HCT116 (cell line): ENCODE results near the gene GPC5. TPM values are rescaled to one million over a fixed set of nuclear protein-coding genes. Genes with fewer than 3 reads are reported as not detected.

Source experiments
- ATAC-seq: fragments of 200-7000 bp; cut with Tn5 transposase; 2 replicates; pipeline ENCODE4 v1.9.1; 2020; ENCODE audit warnings: mild to moderate bottlenecking, moderate library complexity
- BruUV-seq: library from RNA; stranded (reverse); fragments of 400-500 nt; replicated peaks from 2 replicates; lab custom pipeline; 2021; lab: Mats Ljungman, UMichigan
- CTCF ChIA-PET: fragments of 300-600 bp; sonication (Branson Sonifier 250); formaldehyde crosslinking; loops from one replicate; lab custom pipeline; 2021; ENCODE audit warnings: antibody characterized with exemption; lab: Charles Lee
- POLR2A ChIA-PET: fragments of 300-600, 350-600 bp; sonication (Branson Sonifier 250); formaldehyde crosslinking; loops from one replicate; lab custom pipeline; 2021; ENCODE audit warnings: antibody characterized with exemption; lab: Charles Lee
- RAD21 ChIA-PET, 2 experiments: fragments of 300-600 bp; sonication (Branson Sonifier 250); formaldehyde crosslinking; loops; one replicate each; lab custom pipeline; 2023; ENCODE audit warnings: low total read pairs in 2 of 2; ENCODE audit not compliant: uncharacterized antibody in 2 of 2, unreplicated experiment in 2 of 2, low non-redundant PET in 1 of 2; lab: Charles Lee
- DNase-seq: peaks from one replicate; pipeline ENCODE4 v3.0.0-alpha.2; 2010; ENCODE audit warnings: low read depth, low spot score
- H2AFZ ChIP-seq: fragments of 200-600 bp; shearing (Covaris generic), sonication (generic); 2 replicates; pipeline ENCODE4 v1.6.1; 2017; ENCODE audit warnings: low read depth, mixed run types, mixed read lengths, antibody characterized with exemption, low read length; ENCODE audit not compliant: poor library complexity, severe bottlenecking
- H3K27ac ChIP-seq: 2 replicates; pipeline ENCODE4 v1.5.1; 2012; ENCODE audit warnings: low read depth, low read length
- H3K27me3 ChIP-seq: fragments of 200-600 bp; sonication (generic); 2 replicates; pipeline ENCODE4 v1.6.1; 2016; ENCODE audit warnings: mixed run types, low read length, mixed read lengths; ENCODE audit not compliant: insufficient read depth
- H3K36me3 ChIP-seq, 2 experiments: fragments of 200-500 bp in 1 of 2; fragments of 200-600 bp in 1 of 2; sonication (Bioruptor generic) in 1 of 2; sonication (generic) in 1 of 2; 2 replicates each; pipeline versions ENCODE4 v1.5.1 to v1.6.1; 2014 to 2016; ENCODE audit warnings: low read length in 2 of 2, inconsistent platforms in 1 of 2, mixed read lengths in 1 of 2, mixed run types in 1 of 2; ENCODE audit not compliant: insufficient read depth in 2 of 2, control insufficient read depth in 1 of 2
- H3K4me1 ChIP-seq, 2 experiments: fragments of 200-600 bp in 1 of 2; sonication (generic) in 1 of 2; 2 replicates each; pipeline versions ENCODE4 v1.5.1 to v1.6.1; 2012 to 2017; ENCODE audit warnings: low read length in 2 of 2, inconsistent platforms in 1 of 2, mild to moderate bottlenecking in 1 of 2, mixed read lengths in 1 of 2, mixed run types in 1 of 2, moderate library complexity in 1 of 2; ENCODE audit not compliant: insufficient read depth in 2 of 2, control insufficient read depth in 1 of 2
- H3K4me2 ChIP-seq: fragments of 200-600 bp; sonication (generic); 2 replicates; pipeline ENCODE4 v1.6.1; 2017; ENCODE audit warnings: mixed run types, low read length, mixed read lengths
- H3K4me3 ChIP-seq, 2 experiments: fragments of 200-600 bp in 1 of 2; sonication (generic) in 1 of 2; replicated peaks in 1 of 2; 2 replicates each; pipeline ENCODE4 v1.5.1; 2011 to 2016; ENCODE audit warnings: low read length in 2 of 2, control low read depth in 1 of 2, low read depth in 1 of 2, mild to moderate bottlenecking in 1 of 2, mixed read lengths in 1 of 2, mixed run types in 1 of 2
- H3K79me2 ChIP-seq: fragments of 200-600 bp; sonication (generic); 2 replicates; pipeline ENCODE4 v1.6.1; 2017; ENCODE audit warnings: mild to moderate bottlenecking, mixed run types, low read length, moderate library complexity, mixed read lengths; ENCODE audit not compliant: insufficient read depth
- H3K9ac ChIP-seq: fragments of 200-600 bp; sonication (generic); 2 replicates; pipeline ENCODE4 v1.6.1; 2016; ENCODE audit warnings: low read length, mixed read lengths
- H3K9me2 ChIP-seq: fragments of 200-600 bp; sonication (generic), shearing (Covaris generic); 2 replicates; pipeline ENCODE4 v1.6.1; 2017; ENCODE audit warnings: mixed run types, mild to moderate bottlenecking, moderate library complexity; ENCODE audit not compliant: insufficient read depth
- H3K9me3 ChIP-seq, 2 experiments: fragments of 200-500 bp in 1 of 2; fragments of 200-600 bp in 1 of 2; sonication (Bioruptor generic) in 1 of 2; sonication (generic) in 1 of 2; 2 replicates each; pipeline ENCODE4 v1.6.1; 2014 to 2017; ENCODE audit warnings: low read length in 2 of 2, mixed read lengths in 2 of 2, inconsistent platforms in 1 of 2, low read depth in 1 of 2, mild to moderate bottlenecking in 1 of 2, mixed run types in 1 of 2, moderate library complexity in 1 of 2; ENCODE audit not compliant: control insufficient read depth in 1 of 2, insufficient read depth in 1 of 2
- H4K20me1 ChIP-seq: fragments of 200-600 bp; sonication (generic), shearing (Covaris generic); 2 replicates; pipeline ENCODE4 v1.6.1; 2017; ENCODE audit warnings: mixed run types, mild to moderate bottlenecking, moderate library complexity; ENCODE audit not compliant: insufficient read depth
- CEBPB ChIP-seq: IDR thresholded peaks from 2 replicates; pipeline ENCODE4 v1.6.1; 2012; ENCODE audit warnings: low read depth
- EGR1 ChIP-seq: IDR thresholded peaks from 2 replicates; pipeline ENCODE4 v1.6.1; 2012; ENCODE audit warnings: low read depth
- ELF1 ChIP-seq: IDR thresholded peaks from 2 replicates; pipeline ENCODE4 v1.6.1; 2012; ENCODE audit warnings: low read depth, borderline replicate concordance
- EZH2 ChIP-seq: fragments of 200-600 bp; sonication (generic); IDR thresholded peaks from 2 replicates; pipeline ENCODE4 v1.6.1; 2017; ENCODE audit warnings: antibody characterized with exemption, mixed run types
- EZH2phosphoT487 ChIP-seq: fragments of 200-600 bp; IDR thresholded peaks from 2 replicates; pipeline ENCODE4 v1.6.1; 2018; ENCODE audit warnings: antibody characterized with exemption, borderline replicate concordance
- FOSL1 ChIP-seq: IDR thresholded peaks from 2 replicates; pipeline ENCODE4 v1.6.1; 2012; ENCODE audit warnings: low read depth
- SIN3A ChIP-seq: IDR thresholded peaks from 2 replicates; pipeline ENCODE4 v1.6.1; 2012; ENCODE audit warnings: low read depth
- SP1 ChIP-seq: IDR thresholded peaks from 2 replicates; pipeline ENCODE4 v1.6.1; 2012; ENCODE audit warnings: low read depth
- TCF7L2 ChIP-seq: IDR thresholded peaks from 2 replicates; pipeline ENCODE4 v1.7.0; 2011; ENCODE audit warnings: borderline replicate concordance, inconsistent platforms; ENCODE audit not compliant: insufficient read depth, insufficient read length; ENCODE audit errors: extremely low read depth
- YY1 ChIP-seq: IDR thresholded peaks from 2 replicates; pipeline ENCODE4 v1.6.1; 2011; ENCODE audit warnings: low read length, low read depth, moderate library complexity, mild to moderate bottlenecking; ENCODE audit not compliant: insufficient replicate concordance; ENCODE audit errors: extremely low read depth
- ZFX ChIP-seq: fragments of 450-650 bp; IDR thresholded peaks from 2 replicates; pipeline ENCODE4 v1.6.1; 2017
- ZNF274 ChIP-seq: fragments of 200-500 bp; sonication (Bioruptor generic); IDR thresholded peaks from 2 replicates; pipeline ENCODE4 v1.6.1; 2014; ENCODE audit warnings: mild to moderate bottlenecking, low read depth, low read length, inconsistent platforms
- intact Hi-C: fragments of 100-400 bp; cut with micrococcal nuclease; formaldehyde crosslinking; loops from 2 replicates; pipeline ENCODE4 v1.10.0; 2022
- total RNA-seq: library from RNA; stranded (reverse); gene quantifications from one replicate; pipeline ENCODE4 v1.2.1, GENCODE V29; 2021; ENCODE audit not compliant: unreplicated experiment
- TF ChIP-seq, protein P1 (sequence below), 3 experiments: fragments of 200-600 bp in 1 of 3; sonication (generic) in 1 of 3; IDR thresholded peaks in 2 of 3; conservative IDR thresholded peaks in 1 of 3; 2 replicates each; pipeline ENCODE4 v1.5.1; 2012 to 2017; ENCODE audit warnings: low read depth in 2 of 3, low read length in 2 of 3, antibody characterized with exemption in 1 of 3, borderline replicate concordance in 1 of 3, control low read depth in 1 of 3, mild to moderate bottlenecking in 1 of 3, mixed read lengths in 1 of 3, mixed run types in 1 of 3, moderate library complexity in 1 of 3; ENCODE audit not compliant: insufficient read depth in 1 of 3
- TF ChIP-seq, protein P2 (sequence below): IDR thresholded peaks from 2 replicates; pipeline ENCODE4 v1.6.1; 2012; ENCODE audit warnings: low read depth
- TF ChIP-seq, protein P3 (sequence below): IDR thresholded peaks from 2 replicates; pipeline ENCODE4 v1.6.1; 2011; ENCODE audit warnings: mild to moderate bottlenecking, low read length, moderate library complexity; ENCODE audit not compliant: insufficient replicate concordance; ENCODE audit errors: extremely low read depth
- TF ChIP-seq, protein P4 (sequence below): IDR thresholded peaks from 2 replicates; pipeline ENCODE4 v1.6.1; 2012

The GPC5 gene
- total RNA-seq, 1 experiment from 2014 or later, result not detected

DNA sequence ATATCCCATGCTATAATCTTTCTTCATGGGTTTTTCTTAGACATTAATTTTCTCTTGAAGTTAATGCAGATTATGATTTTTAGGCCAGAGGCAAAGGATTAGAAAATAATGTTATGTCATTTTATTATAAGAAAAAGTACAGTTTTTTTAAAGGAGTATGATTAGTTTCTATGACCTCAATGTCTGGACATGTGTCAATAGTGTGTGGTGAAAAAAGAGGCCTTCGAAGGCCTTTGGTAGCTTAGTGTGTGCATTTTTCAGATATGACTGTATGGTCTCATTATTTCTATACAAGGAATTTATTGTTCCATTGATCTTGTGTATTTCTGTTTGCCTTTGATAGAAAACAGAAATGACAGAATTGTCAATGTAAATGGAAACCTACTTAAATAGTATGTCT, 195.6 kb downstream of the GPC5 start:
- Histone ChIP-seq H3K27ac (no peak overlapping the region), H3K4me3 (no peak overlapping the region), H3K27me3 (no peaks in the 10 kb centered on the region), H3K79me2 (no peaks in the 10 kb centered on the region), H3K4me1 (no peaks in the 10 kb centered on the region), H3K4me2 (no peak overlapping the region), H3K9me2 (no peaks in the 10 kb centered on the region), H4K20me1 (no peaks in the 10 kb centered on the region), H3K9ac (no peak overlapping the region), H3K9me3 (peaks cover 0 to 3% of the 10 kb centered on the region in 2 experiments; a peak in 1 of 4 replicates), H3K36me3 (no peaks in the 10 kb centered on the region), H2AFZ (no peak overlapping the region)
- CTCF ChIA-PET, result no interaction called here
- ATAC-seq (no peak), DNase-seq (no peak)
- RAD21 ChIA-PET, result no interaction called here
- TF ChIP-seq ZFX (no peak), EGR1 (no peak), FOSL1 (no peak), SIN3A (no peak), CEBPB (no peak), TCF7L2 (no peak), ZNF274 (no peak), EZH2phosphoT487 (no peak), YY1 (no peak), ELF1 (no peak), SP1 (no peak), EZH2 (no peak)
- TF ChIP-seq, protein P1, sequence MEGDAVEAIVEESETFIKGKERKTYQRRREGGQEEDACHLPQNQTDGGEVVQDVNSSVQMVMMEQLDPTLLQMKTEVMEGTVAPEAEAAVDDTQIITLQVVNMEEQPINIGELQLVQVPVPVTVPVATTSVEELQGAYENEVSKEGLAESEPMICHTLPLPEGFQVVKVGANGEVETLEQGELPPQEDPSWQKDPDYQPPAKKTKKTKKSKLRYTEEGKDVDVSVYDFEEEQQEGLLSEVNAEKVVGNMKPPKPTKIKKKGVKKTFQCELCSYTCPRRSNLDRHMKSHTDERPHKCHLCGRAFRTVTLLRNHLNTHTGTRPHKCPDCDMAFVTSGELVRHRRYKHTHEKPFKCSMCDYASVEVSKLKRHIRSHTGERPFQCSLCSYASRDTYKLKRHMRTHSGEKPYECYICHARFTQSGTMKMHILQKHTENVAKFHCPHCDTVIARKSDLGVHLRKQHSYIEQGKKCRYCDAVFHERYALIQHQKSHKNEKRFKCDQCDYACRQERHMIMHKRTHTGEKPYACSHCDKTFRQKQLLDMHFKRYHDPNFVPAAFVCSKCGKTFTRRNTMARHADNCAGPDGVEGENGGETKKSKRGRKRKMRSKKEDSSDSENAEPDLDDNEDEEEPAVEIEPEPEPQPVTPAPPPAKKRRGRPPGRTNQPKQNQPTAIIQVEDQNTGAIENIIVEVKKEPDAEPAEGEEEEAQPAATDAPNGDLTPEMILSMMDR (IDR thresholded peaks at IDR 0.05 in 2 of 3, conservative IDR thresholded peaks at IDR 0.05 in 1 of 3; ENCODE audit: borderline replicate concordance in 1 of 3, insufficient read depth in 1 of 3, low read depth in 2 of 3, low read length in 2 of 3), result no peak
- TF ChIP-seq, protein P2, sequence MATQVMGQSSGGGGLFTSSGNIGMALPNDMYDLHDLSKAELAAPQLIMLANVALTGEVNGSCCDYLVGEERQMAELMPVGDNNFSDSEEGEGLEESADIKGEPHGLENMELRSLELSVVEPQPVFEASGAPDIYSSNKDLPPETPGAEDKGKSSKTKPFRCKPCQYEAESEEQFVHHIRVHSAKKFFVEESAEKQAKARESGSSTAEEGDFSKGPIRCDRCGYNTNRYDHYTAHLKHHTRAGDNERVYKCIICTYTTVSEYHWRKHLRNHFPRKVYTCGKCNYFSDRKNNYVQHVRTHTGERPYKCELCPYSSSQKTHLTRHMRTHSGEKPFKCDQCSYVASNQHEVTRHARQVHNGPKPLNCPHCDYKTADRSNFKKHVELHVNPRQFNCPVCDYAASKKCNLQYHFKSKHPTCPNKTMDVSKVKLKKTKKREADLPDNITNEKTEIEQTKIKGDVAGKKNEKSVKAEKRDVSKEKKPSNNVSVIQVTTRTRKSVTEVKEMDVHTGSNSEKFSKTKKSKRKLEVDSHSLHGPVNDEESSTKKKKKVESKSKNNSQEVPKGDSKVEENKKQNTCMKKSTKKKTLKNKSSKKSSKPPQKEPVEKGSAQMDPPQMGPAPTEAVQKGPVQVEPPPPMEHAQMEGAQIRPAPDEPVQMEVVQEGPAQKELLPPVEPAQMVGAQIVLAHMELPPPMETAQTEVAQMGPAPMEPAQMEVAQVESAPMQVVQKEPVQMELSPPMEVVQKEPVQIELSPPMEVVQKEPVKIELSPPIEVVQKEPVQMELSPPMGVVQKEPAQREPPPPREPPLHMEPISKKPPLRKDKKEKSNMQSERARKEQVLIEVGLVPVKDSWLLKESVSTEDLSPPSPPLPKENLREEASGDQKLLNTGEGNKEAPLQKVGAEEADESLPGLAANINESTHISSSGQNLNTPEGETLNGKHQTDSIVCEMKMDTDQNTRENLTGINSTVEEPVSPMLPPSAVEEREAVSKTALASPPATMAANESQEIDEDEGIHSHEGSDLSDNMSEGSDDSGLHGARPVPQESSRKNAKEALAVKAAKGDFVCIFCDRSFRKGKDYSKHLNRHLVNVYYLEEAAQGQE, result no peak
- TF ChIP-seq, protein P3, sequence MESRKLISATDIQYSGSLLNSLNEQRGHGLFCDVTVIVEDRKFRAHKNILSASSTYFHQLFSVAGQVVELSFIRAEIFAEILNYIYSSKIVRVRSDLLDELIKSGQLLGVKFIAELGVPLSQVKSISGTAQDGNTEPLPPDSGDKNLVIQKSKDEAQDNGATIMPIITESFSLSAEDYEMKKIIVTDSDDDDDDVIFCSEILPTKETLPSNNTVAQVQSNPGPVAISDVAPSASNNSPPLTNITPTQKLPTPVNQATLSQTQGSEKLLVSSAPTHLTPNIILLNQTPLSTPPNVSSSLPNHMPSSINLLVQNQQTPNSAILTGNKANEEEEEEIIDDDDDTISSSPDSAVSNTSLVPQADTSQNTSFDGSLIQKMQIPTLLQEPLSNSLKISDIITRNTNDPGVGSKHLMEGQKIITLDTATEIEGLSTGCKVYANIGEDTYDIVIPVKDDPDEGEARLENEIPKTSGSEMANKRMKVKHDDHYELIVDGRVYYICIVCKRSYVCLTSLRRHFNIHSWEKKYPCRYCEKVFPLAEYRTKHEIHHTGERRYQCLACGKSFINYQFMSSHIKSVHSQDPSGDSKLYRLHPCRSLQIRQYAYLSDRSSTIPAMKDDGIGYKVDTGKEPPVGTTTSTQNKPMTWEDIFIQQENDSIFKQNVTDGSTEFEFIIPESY, result no peak
- TF ChIP-seq, protein P4, sequence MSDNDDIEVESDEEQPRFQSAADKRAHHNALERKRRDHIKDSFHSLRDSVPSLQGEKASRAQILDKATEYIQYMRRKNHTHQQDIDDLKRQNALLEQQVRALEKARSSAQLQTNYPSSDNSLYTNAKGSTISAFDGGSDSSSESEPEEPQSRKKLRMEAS, result no peak
- POLR2A ChIA-PET, result no interaction called here
- intact Hi-C loops, result no loop called here
- BruUV-seq, result no TSS peak
